ENCODE results near the gene ADGRF5.
A peak's percentile ranks its signal among the peaks of the same experiment; 100 is the strongest.

ADGRF5 gene

GRCh38 chr6:46832816-46833215 is 88.9 kb downstream of the ADGRF5 start:
- TF ChIP-seq NFIC (IDR thresholded peaks at IDR 0.05) (0 out of 2 replicates have a peak, but pooled peaks have one; percentile 14), TCF12 (IDR thresholded peaks at IDR 0.05; ENCODE audit: low read depth) (no peak)

GRCh38 chr6:46828939-46829338 is 92.8 kb downstream of the ADGRF5 start:
- TF ChIP-seq EGR1 (IDR thresholded peaks at IDR 0.05) (no peak), TEAD4 (IDR thresholded peaks at IDR 0.05) (no peak), CREB1 (IDR thresholded peaks at IDR 0.05; ENCODE audit: low read depth) (no peak), TAF1 (IDR thresholded peaks at IDR 0.05; ENCODE audit: low read depth) (no peak), FOXM1 (IDR thresholded peaks at IDR 0.05; ENCODE audit: borderline replicate concordance, low read depth) (no peak), ZBTB7A (IDR thresholded peaks at IDR 0.05; ENCODE audit: low read depth) (no peak), TCF12 (IDR thresholded peaks at IDR 0.05; ENCODE audit: low read depth) (no peak), MAX (IDR thresholded peaks at IDR 0.05) (no peak), CEBPB (IDR thresholded peaks at IDR 0.05) (no peak), EP300 (IDR thresholded peaks at IDR 0.05; ENCODE audit: borderline replicate concordance) (no peak), REST (IDR thresholded peaks at IDR 0.05; ENCODE audit: low read depth) (no peak)

- no peak for TF ChIP-seq USF1 (IDR thresholded peaks at IDR 0.05)
- TF ChIP-seq CREB1 (IDR thresholded peaks at IDR 0.05; ENCODE audit: low read depth), result no peak
- TF ChIP-seq EP300 (IDR thresholded peaks at IDR 0.05; ENCODE audit: borderline replicate concordance), result no peak
- no peak for TF ChIP-seq FOXM1 (IDR thresholded peaks at IDR 0.05; ENCODE audit: borderline replicate concordance, low read depth)
- TF ChIP-seq RAD21 (IDR thresholded peaks at IDR 0.05; ENCODE audit: low read depth), result no peak
- no peak for TF ChIP-seq TEAD4 (IDR thresholded peaks at IDR 0.05)
- TF ChIP-seq REST (IDR thresholded peaks at IDR 0.05; ENCODE audit: low read depth), result no peak
- no peak for TF ChIP-seq ZBTB7A (IDR thresholded peaks at IDR 0.05; ENCODE audit: low read depth)
- TF ChIP-seq TCF12 (IDR thresholded peaks at IDR 0.05; ENCODE audit: low read depth), result no peak
- no peak for TF ChIP-seq CEBPB (IDR thresholded peaks at IDR 0.05)
- TF ChIP-seq YY1 (IDR thresholded peaks at IDR 0.05; ENCODE audit: low read depth), result no peak
These were observed 100.3 kb downstream of the ADGRF5 start for GRCh38 chr6:46821458-46821881.

- TF ChIP-seq REST (IDR thresholded peaks at IDR 0.05; ENCODE audit: low read depth), result no peak
- TF ChIP-seq TCF12 (IDR thresholded peaks at IDR 0.05; ENCODE audit: low read depth), result no peak
- no peak for TF ChIP-seq TEAD4 (IDR thresholded peaks at IDR 0.05)
- TF ChIP-seq CREB1 (IDR thresholded peaks at IDR 0.05; ENCODE audit: low read depth), result no peak
- TF ChIP-seq CEBPB (IDR thresholded peaks at IDR 0.05), result no peak
- TF ChIP-seq RAD21 (IDR thresholded peaks at IDR 0.05; ENCODE audit: low read depth), result no peak
- no peak for TF ChIP-seq ZBTB7A (IDR thresholded peaks at IDR 0.05; ENCODE audit: low read depth)
- TF ChIP-seq NFIC (IDR thresholded peaks at IDR 0.05), result no peak
- no peak for TF ChIP-seq FOXM1 (IDR thresholded peaks at IDR 0.05; ENCODE audit: borderline replicate concordance, low read depth)
- no peak for TF ChIP-seq MAX (IDR thresholded peaks at IDR 0.05)
- no peak for TF ChIP-seq EP300 (IDR thresholded peaks at IDR 0.05; ENCODE audit: borderline replicate concordance)
These were observed 102.2 kb downstream of the ADGRF5 start for GRCh38 chr6:46819561-46819960.

GRCh38 chr6:46816626-46817025 is 105.1 kb downstream of the ADGRF5 start:
- TF ChIP-seq ZBTB7A (IDR thresholded peaks at IDR 0.05; ENCODE audit: low read depth) (no peak), TEAD4 (IDR thresholded peaks at IDR 0.05) (no peak), NFIC (IDR thresholded peaks at IDR 0.05) (no peak), FOXM1 (IDR thresholded peaks at IDR 0.05; ENCODE audit: borderline replicate concordance, low read depth) (no peak), TAF1 (IDR thresholded peaks at IDR 0.05; ENCODE audit: low read depth) (no peak), RAD21 (IDR thresholded peaks at IDR 0.05; ENCODE audit: low read depth) (no peak), YY1 (IDR thresholded peaks at IDR 0.05; ENCODE audit: low read depth) (no peak), CEBPB (IDR thresholded peaks at IDR 0.05) (no peak), EP300 (IDR thresholded peaks at IDR 0.05; ENCODE audit: borderline replicate concordance) (no peak), USF1 (IDR thresholded peaks at IDR 0.05) (no peak), REST (IDR thresholded peaks at IDR 0.05; ENCODE audit: low read depth) (no peak), CREB1 (IDR thresholded peaks at IDR 0.05; ENCODE audit: low read depth) (no peak), TCF12 (IDR thresholded peaks at IDR 0.05; ENCODE audit: low read depth) (no peak), MAX (IDR thresholded peaks at IDR 0.05) (no peak), EGR1 (IDR thresholded peaks at IDR 0.05) (no peak)

Measured in Ishikawa (cell line).